ENCODE measurements around the gene FCN1. TPM values are rescaled to one million over a fixed set of nuclear protein-coding genes. Genes with fewer than 3 reads are reported as not detected.

FCN1 gene
- total and polyA plus RNA-seq, 9 of the 15 experiments (the other 6 are each of a cell fraction or from before 2014, with no cell fraction given): not detected

- no peak for TF ChIP-seq TCFL5 (CRISPR knock-in tag; conservative IDR thresholded peaks at IDR 0.05)
- no peak for TF ChIP-seq ZNF785 (CRISPR knock-in tag; IDR thresholded peaks at IDR 0.05)
- no peak for TF ChIP-seq RAD51 (IDR thresholded peaks at IDR 0.05; ENCODE audit: borderline replicate concordance, low read depth)
- no peak for TF ChIP-seq NFE2L1 (tag; IDR thresholded peaks at IDR 0.05; ENCODE audit: borderline replicate concordance, low read depth)
- no peak for TF ChIP-seq RFX7 (CRISPR knock-in tag; IDR thresholded peaks at IDR 0.05)
- TF ChIP-seq ARID3B (CRISPR knock-in tag; IDR thresholded peaks at IDR 0.05; ENCODE audit: borderline replicate concordance): no peak
- TF ChIP-seq HINFP (tag; conservative IDR thresholded peaks at IDR 0.05; ENCODE audit: low read depth): no peak
- no peak for TF ChIP-seq FOXO4 (CRISPR knock-in tag; IDR thresholded peaks at IDR 0.05)
- no peak for TF ChIP-seq IRF2 (CRISPR knock-in tag; IDR thresholded peaks at IDR 0.05)
Measured at GRCh38 chr9:134960701-134961181, 43.0 kb upstream of the FCN1 start (continued).
